SK-N-SH (cell line): ENCODE data around the gene MOSPD2. TPM values are rescaled to one million over a fixed set of nuclear protein-coding genes. Genes with fewer than 3 reads are reported as not detected.

Source experiments
- CTCF ChIA-PET: fragments of 300-600, 350-600 bp; formaldehyde crosslinking; extraction: SDS; loops from one replicate; lab custom pipeline; 2021; lab: Yijun Ruan, JAX
- POLR2A ChIA-PET: fragments of 350-600 bp; sonication (Branson Sonifier 250); formaldehyde crosslinking; extraction: SDS; loops from one replicate; lab custom pipeline; 2020; ENCODE audit warnings: antibody characterized with exemption, inconsistent platforms; lab: Yijun Ruan, JAX
- DNase-seq: peaks from one replicate; pipeline ENCODE4 v3.0.0; 2012
- H2AFZ ChIP-seq: fragments of 200-600 bp; sonication (generic); 2 replicates; pipeline ENCODE4 v1.8.1; 2016; ENCODE audit warnings: antibody characterized with exemption, mild to moderate bottlenecking, low read depth
- H3F3A ChIP-seq: fragments of 200-600 bp; sonication (generic); replicated peaks from 2 replicates; pipeline ENCODE3; 2016; ENCODE audit warnings: antibody characterized with exemption, mild to moderate bottlenecking; ENCODE audit not compliant: insufficient read depth
- H3K27ac ChIP-seq, 2 experiments: fragments of 200-500 bp in 1 of 2; fragments of 200-600 bp in 1 of 2; sonication (Bioruptor generic) in 1 of 2; sonication (generic), shearing (Covaris generic) in 1 of 2; 2 replicates each; pipeline versions ENCODE4 v1.5.1 to v1.6.1; 2014 to 2016; ENCODE audit warnings: low read depth in 2 of 2, inconsistent platforms in 1 of 2, low read length in 1 of 2, mild to moderate bottlenecking in 1 of 2, mixed read lengths in 1 of 2
- H3K27me3 ChIP-seq: fragments of 200-600 bp; sonication (generic), shearing (Covaris generic); 2 replicates; pipeline ENCODE4 v1.6.1; 2016; ENCODE audit warnings: mixed run types; ENCODE audit not compliant: insufficient read depth
- H3K36me3 ChIP-seq, 2 experiments: fragments of 200-500 bp in 1 of 2; fragments of 200-600 bp in 1 of 2; sonication (Bioruptor generic) in 1 of 2; sonication (generic) in 1 of 2; replicated peaks in 1 of 2; 2 replicates each; pipeline versions ENCODE3 to v1.5.1; 2014 to 2016; ENCODE audit warnings: low read length in 1 of 2, mild to moderate bottlenecking in 1 of 2; ENCODE audit not compliant: insufficient read depth in 2 of 2, control insufficient read depth in 1 of 2
- H3K4me1 ChIP-seq, 2 experiments: fragments of 200-500 bp in 1 of 2; fragments of 200-600 bp in 1 of 2; sonication (Bioruptor generic) in 1 of 2; sonication (generic), shearing (Covaris generic) in 1 of 2; 2 replicates each; pipeline versions ENCODE4 v1.5.1 to v1.6.1; 2014 to 2016; ENCODE audit warnings: low read depth in 1 of 2, low read length in 1 of 2, mixed run types in 1 of 2; ENCODE audit not compliant: insufficient read depth in 2 of 2, control insufficient read depth in 1 of 2
- H3K4me2 ChIP-seq: fragments of 200-600 bp; sonication (generic), shearing (Covaris generic); 2 replicates; pipeline ENCODE4 v1.6.1; 2017; ENCODE audit warnings: mixed run types
- H3K4me3 ChIP-seq, 2 experiments: fragments of 200-500 bp in 1 of 2; fragments of 200-600 bp in 1 of 2; sonication (Bioruptor generic) in 1 of 2; sonication (generic), shearing (Covaris generic) in 1 of 2; 2 replicates each; pipeline versions ENCODE4 v1.5.1 to v1.8.1; 2014 to 2016; ENCODE audit warnings: low read depth in 2 of 2, inconsistent platforms in 1 of 2, low read length in 1 of 2, mild to moderate bottlenecking in 1 of 2, mixed read lengths in 1 of 2, moderate library complexity in 1 of 2
- H3K79me2 ChIP-seq: fragments of 200-600 bp; sonication (generic); 2 replicates; pipeline ENCODE4 v1.8.1; 2017; ENCODE audit warnings: mild to moderate bottlenecking; ENCODE audit not compliant: insufficient read depth
- H3K9ac ChIP-seq: fragments of 200-600 bp; sonication (generic); 2 replicates; pipeline ENCODE4 v1.6.1; 2017; ENCODE audit warnings: mixed run types
- H3K9me2 ChIP-seq: fragments of 200-600 bp; sonication (generic); 2 replicates; pipeline ENCODE4 v1.6.1; 2017; ENCODE audit warnings: mixed run types
- H3K9me3 ChIP-seq: fragments of 200-600 bp; sonication (generic); 2 replicates; pipeline ENCODE4 v1.6.1; 2017; ENCODE audit warnings: mixed run types, mild to moderate bottlenecking, moderate library complexity
- H4K20me1 ChIP-seq: fragments of 200-600 bp; sonication (generic); 2 replicates; pipeline ENCODE4 v1.6.1; 2017; ENCODE audit warnings: mild to moderate bottlenecking, mixed run types; ENCODE audit not compliant: insufficient read depth
- CHD2 ChIP-seq: fragments of 150-350 bp; IDR thresholded peaks from 2 replicates; pipeline ENCODE4 v1.6.1; 2018; ENCODE audit warnings: low read length; ENCODE audit not compliant: partially characterized antibody
- FOXJ3 ChIP-seq: sonication (generic); formaldehyde crosslinking; IDR thresholded peaks from 2 replicates; pipeline ENCODE4 v1.5.1; 2020; ENCODE audit warnings: mild to moderate bottlenecking, missing genetic modification reagents
- MXI1 ChIP-seq: IDR thresholded peaks from 2 replicates; pipeline ENCODE4 v1.6.1; 2012; ENCODE audit warnings: mild to moderate bottlenecking, low read depth, low read length, improper control_type of control experiment
- RAD21 ChIP-seq: IDR thresholded peaks from 2 replicates; pipeline ENCODE4 v1.6.1; 2012; ENCODE audit warnings: mild to moderate bottlenecking, low read length
- RCOR1 ChIP-seq: fragments of 150-350 bp; IDR thresholded peaks from 2 replicates; pipeline ENCODE4 v1.6.1; 2017; ENCODE audit warnings: antibody characterized with exemption, low read length
- SIN3A ChIP-seq: IDR thresholded peaks from 2 replicates; pipeline ENCODE4 v1.6.1; 2012; ENCODE audit warnings: low read depth, mild to moderate bottlenecking, low read length, moderate library complexity, borderline replicate concordance
- SMC3 ChIP-seq: IDR thresholded peaks from 2 replicates; pipeline ENCODE4 v1.6.1; 2012; ENCODE audit warnings: low read depth, low read length, improper control_type of control experiment
- polyA plus RNA-seq, 3 experiments: library from polyadenylated mRNA; depleted of rRNA; stranded (reverse); fragments of >200 nt; gene quantifications; 2 replicates each; pipeline ENCODE4 v1.2.3, GENCODE V29; 2012
- TF ChIP-seq, protein P1 (sequence below): IDR thresholded peaks from 2 replicates; pipeline ENCODE4 v1.4.0; 2012; ENCODE audit warnings: low read depth, borderline replicate concordance
- TF ChIP-seq, protein P2 (sequence below): IDR thresholded peaks from 2 replicates; pipeline ENCODE4 v1.4.0; 2012; ENCODE audit warnings: low read depth, borderline replicate concordance
- TF ChIP-seq, protein P3 (sequence below): fragments of 200-600 bp; sonication (generic); IDR thresholded peaks from 2 replicates; pipeline ENCODE4 v1.6.1; 2017; ENCODE audit warnings: antibody characterized with exemption, mild to moderate bottlenecking, moderate library complexity
- TF ChIP-seq, protein P4 (sequence below): fragments of 150-350 bp; IDR thresholded peaks from 2 replicates; pipeline ENCODE4 v1.6.1; 2016; ENCODE audit warnings: mild to moderate bottlenecking, low read depth, low read length
- TF ChIP-seq, protein P5 (sequence below): IDR thresholded peaks from 2 replicates; pipeline ENCODE4; 2012
- TF ChIP-seq, protein P6 (sequence below): IDR thresholded peaks from 2 replicates; pipeline ENCODE4 v1.6.1; 2012; ENCODE audit warnings: mild to moderate bottlenecking, low read depth, low read length, moderate library complexity

Gene MOSPD2
- polyA plus RNA-seq, 1 of the 3 experiments (the other 2 are of a cell fraction): 7.6 TPM

DNA sequence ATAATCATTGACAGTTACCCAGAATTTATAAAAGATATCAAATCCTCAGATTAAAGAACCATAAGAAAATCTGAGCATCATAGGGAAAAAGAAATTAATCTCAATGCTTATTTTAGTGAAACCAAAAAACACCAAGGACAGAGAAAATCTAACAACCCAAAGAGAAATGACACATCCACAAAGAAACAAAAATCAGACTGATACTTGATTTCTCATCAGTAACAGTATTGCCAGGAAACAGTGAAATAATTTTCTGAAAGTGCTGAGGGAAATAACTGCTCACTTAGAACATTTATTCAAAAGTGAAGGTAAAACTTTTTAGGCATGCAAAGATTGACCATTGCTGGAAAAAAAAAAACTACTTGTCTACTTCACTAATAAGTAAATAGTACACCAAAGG lies 10.6 kb downstream of the MOSPD2 start:
- Histone ChIP-seq H2AFZ (no peak overlapping the region), H3K36me3 (no peaks in the 10 kb centered on the region), H4K20me1 (no peaks in the 10 kb centered on the region), H3K79me2 (peaks cover 7% of the 10 kb centered on the region; the same call in 1 of the 2 replicates), H3K4me3 (no peak overlapping the region), H3K9ac (no peak overlapping the region), H3K4me2 (no peak overlapping the region), H3K4me1 (no peaks in the 10 kb centered on the region), H3K9me3 (no peaks in the 10 kb centered on the region), H3F3A (no peaks in the 10 kb centered on the region), H3K27me3 (no peaks in the 10 kb centered on the region), H3K9me2 (no peaks in the 10 kb centered on the region)
- no peak for DNase-seq
- CTCF ChIA-PET: no interaction called here
- POLR2A ChIA-PET: no interaction called here
- TF ChIP-seq, protein P1, sequence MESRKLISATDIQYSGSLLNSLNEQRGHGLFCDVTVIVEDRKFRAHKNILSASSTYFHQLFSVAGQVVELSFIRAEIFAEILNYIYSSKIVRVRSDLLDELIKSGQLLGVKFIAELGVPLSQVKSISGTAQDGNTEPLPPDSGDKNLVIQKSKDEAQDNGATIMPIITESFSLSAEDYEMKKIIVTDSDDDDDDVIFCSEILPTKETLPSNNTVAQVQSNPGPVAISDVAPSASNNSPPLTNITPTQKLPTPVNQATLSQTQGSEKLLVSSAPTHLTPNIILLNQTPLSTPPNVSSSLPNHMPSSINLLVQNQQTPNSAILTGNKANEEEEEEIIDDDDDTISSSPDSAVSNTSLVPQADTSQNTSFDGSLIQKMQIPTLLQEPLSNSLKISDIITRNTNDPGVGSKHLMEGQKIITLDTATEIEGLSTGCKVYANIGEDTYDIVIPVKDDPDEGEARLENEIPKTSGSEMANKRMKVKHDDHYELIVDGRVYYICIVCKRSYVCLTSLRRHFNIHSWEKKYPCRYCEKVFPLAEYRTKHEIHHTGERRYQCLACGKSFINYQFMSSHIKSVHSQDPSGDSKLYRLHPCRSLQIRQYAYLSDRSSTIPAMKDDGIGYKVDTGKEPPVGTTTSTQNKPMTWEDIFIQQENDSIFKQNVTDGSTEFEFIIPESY: no peak
- TF ChIP-seq, protein P2, sequence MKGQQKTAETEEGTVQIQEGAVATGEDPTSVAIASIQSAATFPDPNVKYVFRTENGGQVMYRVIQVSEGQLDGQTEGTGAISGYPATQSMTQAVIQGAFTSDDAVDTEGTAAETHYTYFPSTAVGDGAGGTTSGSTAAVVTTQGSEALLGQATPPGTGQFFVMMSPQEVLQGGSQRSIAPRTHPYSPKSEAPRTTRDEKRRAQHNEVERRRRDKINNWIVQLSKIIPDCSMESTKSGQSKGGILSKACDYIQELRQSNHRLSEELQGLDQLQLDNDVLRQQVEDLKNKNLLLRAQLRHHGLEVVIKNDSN: no peak
- TF ChIP-seq RAD21 (no peak), SMC3 (no peak), CHD2 (no peak), RCOR1 (no peak), FOXJ3 (CRISPR knock-in tag) (no peak), SIN3A (no peak), MXI1 (no peak)
- TF ChIP-seq, protein P3, sequence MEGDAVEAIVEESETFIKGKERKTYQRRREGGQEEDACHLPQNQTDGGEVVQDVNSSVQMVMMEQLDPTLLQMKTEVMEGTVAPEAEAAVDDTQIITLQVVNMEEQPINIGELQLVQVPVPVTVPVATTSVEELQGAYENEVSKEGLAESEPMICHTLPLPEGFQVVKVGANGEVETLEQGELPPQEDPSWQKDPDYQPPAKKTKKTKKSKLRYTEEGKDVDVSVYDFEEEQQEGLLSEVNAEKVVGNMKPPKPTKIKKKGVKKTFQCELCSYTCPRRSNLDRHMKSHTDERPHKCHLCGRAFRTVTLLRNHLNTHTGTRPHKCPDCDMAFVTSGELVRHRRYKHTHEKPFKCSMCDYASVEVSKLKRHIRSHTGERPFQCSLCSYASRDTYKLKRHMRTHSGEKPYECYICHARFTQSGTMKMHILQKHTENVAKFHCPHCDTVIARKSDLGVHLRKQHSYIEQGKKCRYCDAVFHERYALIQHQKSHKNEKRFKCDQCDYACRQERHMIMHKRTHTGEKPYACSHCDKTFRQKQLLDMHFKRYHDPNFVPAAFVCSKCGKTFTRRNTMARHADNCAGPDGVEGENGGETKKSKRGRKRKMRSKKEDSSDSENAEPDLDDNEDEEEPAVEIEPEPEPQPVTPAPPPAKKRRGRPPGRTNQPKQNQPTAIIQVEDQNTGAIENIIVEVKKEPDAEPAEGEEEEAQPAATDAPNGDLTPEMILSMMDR: no peak
- TF ChIP-seq, protein P4, sequence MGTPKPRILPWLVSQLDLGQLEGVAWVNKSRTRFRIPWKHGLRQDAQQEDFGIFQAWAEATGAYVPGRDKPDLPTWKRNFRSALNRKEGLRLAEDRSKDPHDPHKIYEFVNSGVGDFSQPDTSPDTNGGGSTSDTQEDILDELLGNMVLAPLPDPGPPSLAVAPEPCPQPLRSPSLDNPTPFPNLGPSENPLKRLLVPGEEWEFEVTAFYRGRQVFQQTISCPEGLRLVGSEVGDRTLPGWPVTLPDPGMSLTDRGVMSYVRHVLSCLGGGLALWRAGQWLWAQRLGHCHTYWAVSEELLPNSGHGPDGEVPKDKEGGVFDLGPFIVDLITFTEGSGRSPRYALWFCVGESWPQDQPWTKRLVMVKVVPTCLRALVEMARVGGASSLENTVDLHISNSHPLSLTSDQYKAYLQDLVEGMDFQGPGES: no peak
- TF ChIP-seq, protein P5, sequence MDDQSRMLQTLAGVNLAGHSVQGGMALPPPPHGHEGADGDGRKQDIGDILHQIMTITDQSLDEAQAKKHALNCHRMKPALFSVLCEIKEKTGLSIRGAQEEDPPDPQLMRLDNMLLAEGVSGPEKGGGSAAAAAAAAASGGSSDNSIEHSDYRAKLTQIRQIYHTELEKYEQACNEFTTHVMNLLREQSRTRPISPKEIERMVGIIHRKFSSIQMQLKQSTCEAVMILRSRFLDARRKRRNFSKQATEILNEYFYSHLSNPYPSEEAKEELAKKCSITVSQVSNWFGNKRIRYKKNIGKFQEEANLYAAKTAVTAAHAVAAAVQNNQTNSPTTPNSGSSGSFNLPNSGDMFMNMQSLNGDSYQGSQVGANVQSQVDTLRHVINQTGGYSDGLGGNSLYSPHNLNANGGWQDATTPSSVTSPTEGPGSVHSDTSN: no peak
- TF ChIP-seq, protein P6, sequence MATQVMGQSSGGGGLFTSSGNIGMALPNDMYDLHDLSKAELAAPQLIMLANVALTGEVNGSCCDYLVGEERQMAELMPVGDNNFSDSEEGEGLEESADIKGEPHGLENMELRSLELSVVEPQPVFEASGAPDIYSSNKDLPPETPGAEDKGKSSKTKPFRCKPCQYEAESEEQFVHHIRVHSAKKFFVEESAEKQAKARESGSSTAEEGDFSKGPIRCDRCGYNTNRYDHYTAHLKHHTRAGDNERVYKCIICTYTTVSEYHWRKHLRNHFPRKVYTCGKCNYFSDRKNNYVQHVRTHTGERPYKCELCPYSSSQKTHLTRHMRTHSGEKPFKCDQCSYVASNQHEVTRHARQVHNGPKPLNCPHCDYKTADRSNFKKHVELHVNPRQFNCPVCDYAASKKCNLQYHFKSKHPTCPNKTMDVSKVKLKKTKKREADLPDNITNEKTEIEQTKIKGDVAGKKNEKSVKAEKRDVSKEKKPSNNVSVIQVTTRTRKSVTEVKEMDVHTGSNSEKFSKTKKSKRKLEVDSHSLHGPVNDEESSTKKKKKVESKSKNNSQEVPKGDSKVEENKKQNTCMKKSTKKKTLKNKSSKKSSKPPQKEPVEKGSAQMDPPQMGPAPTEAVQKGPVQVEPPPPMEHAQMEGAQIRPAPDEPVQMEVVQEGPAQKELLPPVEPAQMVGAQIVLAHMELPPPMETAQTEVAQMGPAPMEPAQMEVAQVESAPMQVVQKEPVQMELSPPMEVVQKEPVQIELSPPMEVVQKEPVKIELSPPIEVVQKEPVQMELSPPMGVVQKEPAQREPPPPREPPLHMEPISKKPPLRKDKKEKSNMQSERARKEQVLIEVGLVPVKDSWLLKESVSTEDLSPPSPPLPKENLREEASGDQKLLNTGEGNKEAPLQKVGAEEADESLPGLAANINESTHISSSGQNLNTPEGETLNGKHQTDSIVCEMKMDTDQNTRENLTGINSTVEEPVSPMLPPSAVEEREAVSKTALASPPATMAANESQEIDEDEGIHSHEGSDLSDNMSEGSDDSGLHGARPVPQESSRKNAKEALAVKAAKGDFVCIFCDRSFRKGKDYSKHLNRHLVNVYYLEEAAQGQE: no peak
- TF ChIP-seq, all 33 proteins: peak for 0
- H3K27ac ChIP-seq: no peak overlapping the region
